Activated naive CD8-positive, alpha-beta T cell treated with anti-CD3 and anti-CD28 coated beads, Interleukin-2, amount 50 U/mL, for 24 hours (primary cell): ENCODE results near the gene SLIT3.

ENCODE experiments used
- ATAC-seq: fragments of 150-1000 bp; cut with Tn5 transposase; one replicate; pipeline ENCODE4 v1.10.0; 2021
- DNase-seq: peaks from one replicate; pipeline ENCODE4 v3.0.0; 2021
- H3K27ac Mint-ChIP-seq: one replicate; pipeline ENCODE4 v1.8.0; 2021; ENCODE audit warnings: mild to moderate bottlenecking, mixed read lengths
- H3K27me3 Mint-ChIP-seq: one replicate; pipeline ENCODE4 v1.8.0; 2021; ENCODE audit warnings: mixed read lengths
- H3K36me3 Mint-ChIP-seq: one replicate; pipeline ENCODE4 v1.8.0; 2021; ENCODE audit warnings: low read depth, mixed read lengths
- H3K4me1 Mint-ChIP-seq: one replicate; pipeline ENCODE4 v1.8.0; 2021; ENCODE audit warnings: mixed read lengths
- H3K4me3 Mint-ChIP-seq: one replicate; pipeline ENCODE4 v1.8.0; 2021; ENCODE audit warnings: mild to moderate bottlenecking, moderate library complexity, mixed read lengths
- H3K9me3 Mint-ChIP-seq: one replicate; pipeline ENCODE4 v1.8.0; 2021; ENCODE audit warnings: mixed read lengths

SLIT3 gene

DNA sequence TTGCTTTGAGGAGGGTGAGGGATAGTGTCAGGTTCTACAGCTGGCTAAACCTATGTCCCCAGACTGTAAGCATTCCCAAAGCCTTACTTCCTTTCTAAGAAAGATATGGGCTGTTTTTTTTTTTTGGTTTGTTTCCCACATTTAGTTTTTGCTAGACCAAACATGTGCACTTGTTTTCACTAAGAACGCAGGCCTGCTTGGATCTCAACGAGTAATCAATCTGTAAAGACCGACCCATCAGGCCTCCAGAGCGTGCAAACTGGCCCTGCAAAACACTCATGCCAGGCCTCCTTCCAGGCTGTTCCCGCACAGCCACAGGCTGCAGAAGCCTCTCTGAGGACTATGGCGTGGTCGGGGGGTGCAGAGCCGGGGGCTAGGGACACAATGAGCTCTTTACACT, 416.9 kb downstream of the SLIT3 start:
- H3K4me3 Mint-ChIP-seq: no peak overlapping the region
- H3K9me3 Mint-ChIP-seq: no peaks in the 10 kb centered on the region
- ATAC-seq (no peak), DNase-seq (no peak)
- H3K4me1 Mint-ChIP-seq: no peaks in the 10 kb centered on the region
- no peak overlapping the region for H3K27ac Mint-ChIP-seq
- H3K36me3 Mint-ChIP-seq: no peaks in the 10 kb centered on the region
- peaks cover 4% of the 10 kb centered on the region for H3K27me3 Mint-ChIP-seq

DNA sequence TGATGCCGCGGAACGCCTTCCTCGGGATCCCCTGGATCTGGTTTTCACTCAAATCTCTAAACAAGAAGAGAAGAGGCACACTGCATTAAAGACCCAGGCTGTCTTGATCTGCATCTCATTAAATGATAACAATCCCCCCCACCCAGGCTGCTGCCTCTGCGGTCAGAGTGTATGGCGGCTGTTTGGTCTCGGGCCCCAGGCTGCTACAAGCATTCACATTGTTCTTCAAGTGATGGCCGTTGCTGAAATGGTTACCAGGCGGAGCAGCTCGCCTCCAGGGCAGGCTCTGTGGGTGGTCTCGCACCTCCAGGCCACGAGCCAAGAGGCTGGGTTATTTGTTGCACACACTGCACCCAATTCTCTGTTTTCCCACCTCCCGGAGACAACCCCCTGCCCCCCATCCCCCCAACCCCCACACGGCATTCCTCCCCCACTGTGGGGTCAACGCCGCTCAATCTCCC, 417.6 kb downstream of the SLIT3 start:
- Mint-ChIP-seq H3K27me3 (peaks cover 4% of the 10 kb centered on the region), H3K36me3 (no peaks in the 10 kb centered on the region), H3K9me3 (no peaks in the 10 kb centered on the region), H3K4me1 (no peaks in the 10 kb centered on the region), H3K27ac (no peak overlapping the region), H3K4me3 (no peak overlapping the region)
- no peak for DNase-seq
- ATAC-seq: no peak

DNA sequence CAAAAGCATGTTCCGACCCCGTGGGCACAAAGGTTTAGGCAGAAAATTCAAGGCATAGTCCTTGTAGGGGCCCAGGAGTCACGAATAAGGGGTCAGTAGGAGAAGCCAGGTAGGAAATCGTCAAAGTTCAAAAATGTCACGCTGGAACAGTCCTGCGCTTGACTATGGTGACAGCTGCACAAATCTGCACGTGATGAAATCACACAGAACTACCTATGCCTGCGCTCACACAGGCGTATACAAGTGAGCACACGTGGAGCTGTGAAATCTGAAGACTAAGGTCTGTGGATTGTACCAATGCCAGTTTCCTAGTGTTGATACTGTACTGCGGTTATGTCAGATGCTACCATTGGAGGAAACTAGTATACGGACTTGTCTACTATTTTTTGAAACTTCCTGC, 418.7 kb downstream of the SLIT3 start:
- H3K27me3 Mint-ChIP-seq: peaks cover 7% of the 10 kb centered on the region
- no peaks in the 10 kb centered on the region for H3K4me1 Mint-ChIP-seq
- no peak overlapping the region for H3K27ac Mint-ChIP-seq
- DNase-seq (no peak), ATAC-seq (no peak)
- no peaks in the 10 kb centered on the region for H3K36me3 Mint-ChIP-seq
- no peak overlapping the region for H3K4me3 Mint-ChIP-seq
- no peaks in the 10 kb centered on the region for H3K9me3 Mint-ChIP-seq

DNA sequence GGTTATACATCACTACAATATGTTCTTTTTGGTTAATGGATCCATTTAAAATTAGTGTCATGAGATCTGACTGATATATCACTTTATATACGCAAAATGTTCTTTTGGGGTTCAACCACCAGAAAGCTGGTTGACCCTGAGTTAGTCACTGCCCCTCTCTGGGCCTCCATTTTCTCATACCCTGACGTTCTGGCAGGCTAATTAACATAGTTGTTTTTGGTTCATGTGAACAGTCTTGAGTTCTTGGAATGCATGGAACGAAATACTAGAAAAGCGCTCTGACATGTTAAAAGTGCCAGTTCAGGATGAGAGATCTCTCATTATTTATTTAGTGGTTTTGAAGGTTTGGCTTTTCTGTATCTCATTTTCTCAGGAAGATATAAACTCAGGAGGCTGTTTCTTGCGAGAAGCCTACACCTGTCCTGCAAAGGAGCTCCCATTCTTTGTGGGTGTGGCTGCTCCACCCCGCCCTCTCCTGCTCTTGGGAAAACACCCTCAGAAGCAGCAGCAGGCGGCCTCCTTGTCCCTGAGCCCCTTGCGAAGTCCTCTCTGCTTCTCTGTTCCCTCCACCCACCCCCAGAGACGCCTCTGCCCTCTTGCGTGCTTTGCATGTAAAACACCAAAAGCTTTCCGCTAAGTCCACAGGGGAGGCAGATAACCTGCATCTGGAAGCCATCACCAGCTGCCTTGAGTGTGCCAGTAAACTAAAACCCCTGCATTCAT, 419.4 kb downstream of the SLIT3 start:
- no peaks in the 10 kb centered on the region for H3K4me1 Mint-ChIP-seq
- no peak overlapping the region for H3K4me3 Mint-ChIP-seq
- ATAC-seq (no peak), DNase-seq (no peak)
- H3K27me3 Mint-ChIP-seq: peaks cover 11% of the 10 kb centered on the region
- H3K27ac Mint-ChIP-seq: no peak overlapping the region
- no peaks in the 10 kb centered on the region for H3K36me3 Mint-ChIP-seq
- no peaks in the 10 kb centered on the region for H3K9me3 Mint-ChIP-seq

DNA sequence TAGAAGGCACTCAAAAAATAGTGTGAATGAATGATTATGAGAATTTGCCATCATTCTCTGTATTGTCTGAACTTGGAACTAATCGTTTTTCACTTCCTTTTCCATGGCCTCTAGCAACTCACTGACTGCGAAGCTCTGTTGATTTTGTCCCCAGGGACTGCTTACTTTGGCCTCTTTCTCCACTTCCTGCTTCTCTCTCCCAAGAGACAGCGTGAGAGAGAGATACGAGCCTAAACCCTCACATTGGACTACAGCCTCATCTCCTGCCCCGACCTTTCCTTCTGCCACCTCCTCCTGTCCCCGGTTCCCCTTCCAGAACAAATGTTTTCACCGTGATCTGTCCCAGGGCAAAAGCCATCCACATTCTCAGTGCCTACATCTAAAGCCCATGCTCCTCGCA, 421.0 kb downstream of the SLIT3 start:
- Mint-ChIP-seq H3K4me1 (no peaks in the 10 kb centered on the region), H3K4me3 (no peak overlapping the region), H3K36me3 (no peaks in the 10 kb centered on the region), H3K27me3 (peaks cover 24% of the 10 kb centered on the region), H3K27ac (no peak overlapping the region), H3K9me3 (no peaks in the 10 kb centered on the region)
- ATAC-seq (no peak), DNase-seq (no peak)

DNA sequence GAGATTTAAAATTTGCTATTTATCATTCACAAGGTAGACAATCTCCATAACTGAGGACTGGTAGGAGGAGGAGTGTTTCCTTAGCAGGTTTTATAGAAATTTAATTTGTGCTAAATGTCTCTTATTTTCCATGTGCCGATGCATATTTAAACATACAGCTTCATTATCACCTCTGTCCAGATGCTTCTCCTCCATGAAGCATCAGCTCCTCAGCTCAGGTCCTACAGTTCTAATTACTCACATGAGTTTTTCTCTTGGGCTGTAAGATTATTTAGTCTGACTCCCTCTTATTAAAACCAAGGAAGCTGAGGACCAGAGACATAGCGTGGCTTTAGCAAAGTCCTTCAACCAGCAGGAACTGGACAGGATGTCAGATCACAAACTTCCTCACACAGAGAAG, 421.6 kb downstream of the SLIT3 start:
- Mint-ChIP-seq H3K9me3 (no peaks in the 10 kb centered on the region), H3K27ac (no peak overlapping the region), H3K4me3 (no peak overlapping the region), H3K27me3 (peaks cover 28% of the 10 kb centered on the region), H3K4me1 (no peaks in the 10 kb centered on the region), H3K36me3 (no peaks in the 10 kb centered on the region)
- DNase-seq (no peak), ATAC-seq (no peak)

DNA sequence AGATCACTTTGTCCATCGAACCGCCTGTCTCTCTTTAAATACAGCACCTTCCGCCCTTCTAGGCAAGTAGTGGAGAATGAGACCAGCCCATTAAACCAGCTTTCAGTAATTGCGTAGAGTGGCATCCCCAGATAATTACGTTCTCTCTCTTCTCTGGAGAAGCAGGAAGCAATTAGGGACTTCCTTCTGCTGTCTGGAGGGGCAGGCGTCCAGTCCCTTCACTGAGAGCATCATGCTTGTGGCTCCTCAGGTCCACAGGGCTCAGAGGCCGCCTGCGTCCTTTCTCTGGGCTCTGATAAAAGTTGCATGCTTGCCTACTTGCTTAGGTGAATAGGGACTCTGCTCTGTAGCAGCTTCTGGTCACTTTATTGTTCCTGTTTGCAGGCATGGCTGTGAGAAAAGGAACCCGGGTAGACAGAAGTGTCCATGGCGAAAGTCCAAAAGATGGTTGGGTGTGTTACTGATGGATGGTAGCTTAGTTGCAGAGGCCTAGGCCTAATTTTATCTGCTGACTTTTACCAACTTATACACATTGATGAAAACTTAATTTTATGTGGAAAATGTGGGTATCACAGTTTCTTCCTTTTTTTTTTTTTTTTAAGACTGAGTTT, 422.7 kb downstream of the SLIT3 start:
- Mint-ChIP-seq H3K36me3 (no peaks in the 10 kb centered on the region), H3K27me3 (peaks cover 31% of the 10 kb centered on the region), H3K27ac (no peak overlapping the region), H3K4me1 (no peaks in the 10 kb centered on the region), H3K4me3 (no peak overlapping the region), H3K9me3 (no peaks in the 10 kb centered on the region)
- DNase-seq (no peak), ATAC-seq (no peak)

DNA sequence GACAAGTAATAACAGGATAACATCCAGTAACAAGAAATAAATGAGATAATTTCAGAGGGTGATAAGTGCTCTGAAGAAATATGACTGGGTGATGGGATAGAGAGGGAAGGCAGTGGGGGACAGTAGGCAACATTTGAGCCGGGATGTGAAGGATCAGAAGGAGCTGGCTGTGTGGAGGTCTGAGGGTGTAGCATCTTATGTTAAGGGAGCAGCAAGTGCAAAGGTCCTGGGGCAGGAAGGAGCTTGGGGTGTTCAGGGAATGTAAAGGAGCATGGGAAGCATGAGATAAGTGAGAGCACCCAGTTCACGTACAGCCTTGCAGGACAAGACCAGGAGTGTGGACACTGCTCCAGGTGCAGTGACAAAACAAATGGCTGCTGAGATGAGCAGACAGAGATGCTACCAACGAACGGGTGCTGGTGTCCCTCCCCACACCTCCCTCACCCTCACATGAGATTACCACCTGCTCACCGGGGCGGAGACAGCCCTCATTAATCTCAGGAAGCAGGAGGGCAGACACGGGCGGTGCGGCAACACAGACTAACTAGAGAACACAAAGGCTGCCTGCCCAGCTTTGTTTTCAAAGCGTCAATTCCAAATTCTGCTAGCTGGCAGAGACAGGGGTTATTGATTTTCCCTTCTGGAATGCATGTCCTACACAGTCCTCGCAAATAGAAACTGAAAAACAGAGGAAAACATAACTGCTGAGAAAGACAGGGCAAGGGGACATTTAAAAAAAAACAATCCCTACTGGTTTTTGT, 423.6 kb downstream of the SLIT3 start:
- H3K27ac Mint-ChIP-seq: no peak overlapping the region
- H3K36me3 Mint-ChIP-seq: no peaks in the 10 kb centered on the region
- ATAC-seq (no peak), DNase-seq (no peak)
- H3K9me3 Mint-ChIP-seq: no peaks in the 10 kb centered on the region
- H3K27me3 Mint-ChIP-seq: peaks cover 27% of the 10 kb centered on the region
- H3K4me3 Mint-ChIP-seq: no peak overlapping the region
- H3K4me1 Mint-ChIP-seq: peaks cover 2% of the 10 kb centered on the region

DNA sequence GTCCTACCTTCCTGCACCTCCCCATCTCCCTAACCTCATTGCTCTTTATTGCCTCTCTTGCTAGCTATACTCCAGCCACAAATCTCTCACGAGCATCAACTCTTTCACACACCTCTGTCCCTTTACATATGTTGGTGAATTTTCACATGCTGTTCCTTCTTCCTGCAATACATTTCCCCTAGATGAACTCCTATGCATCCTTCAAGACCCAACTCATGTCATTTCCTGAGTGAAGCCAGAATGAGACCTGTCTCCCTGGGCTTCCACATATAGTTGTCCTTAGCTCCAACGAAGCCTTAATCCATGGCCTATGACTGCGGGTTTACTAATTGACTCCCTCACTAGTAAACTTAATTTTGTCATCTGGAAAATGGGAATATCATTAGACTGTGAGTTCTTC, 424.5 kb downstream of the SLIT3 start:
- Mint-ChIP-seq H3K36me3 (no peaks in the 10 kb centered on the region), H3K4me1 (peaks cover 6% of the 10 kb centered on the region), H3K27ac (no peak overlapping the region), H3K27me3 (peaks cover 29% of the 10 kb centered on the region), H3K9me3 (no peaks in the 10 kb centered on the region), H3K4me3 (no peak overlapping the region)
- DNase-seq (no peak), ATAC-seq (no peak)

DNA sequence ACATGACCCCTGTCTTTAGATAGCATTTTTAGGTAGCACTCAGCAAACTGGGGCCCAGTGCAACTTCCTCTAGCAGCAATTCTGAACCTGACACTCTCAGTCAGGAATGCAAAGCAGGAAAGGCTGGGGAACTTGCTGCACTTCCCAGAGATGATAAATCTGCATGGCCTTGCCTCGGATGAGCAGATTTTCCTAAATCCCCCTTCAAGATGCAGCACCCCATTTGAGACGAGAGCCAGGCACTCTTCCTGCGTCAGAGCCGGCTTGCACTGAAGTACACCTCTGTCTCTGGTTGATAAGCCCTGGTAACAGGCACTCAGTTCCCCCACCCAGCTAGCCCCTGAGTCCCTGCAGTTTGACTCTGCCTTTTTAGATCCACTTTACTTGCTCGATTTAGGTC, 425.1 kb downstream of the SLIT3 start:
- Mint-ChIP-seq H3K36me3 (no peaks in the 10 kb centered on the region), H3K27ac (no peak overlapping the region), H3K4me3 (no peak overlapping the region), H3K27me3 (peaks cover 29% of the 10 kb centered on the region), H3K4me1 (peaks cover 6% of the 10 kb centered on the region), H3K9me3 (no peaks in the 10 kb centered on the region)
- DNase-seq (no peak), ATAC-seq (no peak)

DNA sequence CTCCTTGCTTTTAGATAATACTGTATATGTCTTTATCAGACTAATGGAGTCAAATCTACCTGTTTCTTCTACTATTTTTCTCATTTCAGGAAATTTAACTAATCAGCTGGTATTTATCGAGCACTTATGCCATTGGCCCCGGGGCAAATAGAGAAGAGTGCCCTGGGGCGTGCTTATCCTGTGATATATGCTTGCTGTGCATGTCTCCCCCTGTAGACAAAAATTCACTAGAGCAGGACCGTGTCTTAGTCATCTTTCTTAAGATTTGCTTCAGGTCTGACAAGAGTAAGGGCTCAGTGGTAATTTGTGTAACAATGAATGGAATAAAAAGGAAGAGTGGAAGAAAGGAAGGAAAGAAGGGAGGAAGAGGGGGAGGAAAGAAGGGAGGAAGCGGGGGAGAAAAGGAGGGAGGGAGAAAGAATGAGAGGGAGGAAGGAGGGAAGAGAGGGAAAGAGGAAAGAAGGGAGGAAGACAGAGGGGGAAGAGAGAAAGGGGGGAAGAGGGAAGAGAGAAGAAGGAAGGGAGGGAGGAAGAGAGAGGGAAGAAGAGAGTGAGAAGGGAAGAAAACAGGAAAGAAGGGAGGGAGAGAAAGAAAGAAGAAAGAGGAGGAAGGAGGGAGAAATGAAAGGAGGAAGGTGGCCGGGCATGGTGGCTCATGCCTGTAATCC, 426.1 kb downstream of the SLIT3 start:
- no peak overlapping the region for H3K27ac Mint-ChIP-seq
- H3K27me3 Mint-ChIP-seq: peaks cover 29% of the 10 kb centered on the region
- H3K4me3 Mint-ChIP-seq: no peak overlapping the region
- DNase-seq (no peak), ATAC-seq (no peak)
- no peaks in the 10 kb centered on the region for H3K36me3 Mint-ChIP-seq
- H3K4me1 Mint-ChIP-seq: peaks cover 6% of the 10 kb centered on the region
- H3K9me3 Mint-ChIP-seq: no peaks in the 10 kb centered on the region

DNA sequence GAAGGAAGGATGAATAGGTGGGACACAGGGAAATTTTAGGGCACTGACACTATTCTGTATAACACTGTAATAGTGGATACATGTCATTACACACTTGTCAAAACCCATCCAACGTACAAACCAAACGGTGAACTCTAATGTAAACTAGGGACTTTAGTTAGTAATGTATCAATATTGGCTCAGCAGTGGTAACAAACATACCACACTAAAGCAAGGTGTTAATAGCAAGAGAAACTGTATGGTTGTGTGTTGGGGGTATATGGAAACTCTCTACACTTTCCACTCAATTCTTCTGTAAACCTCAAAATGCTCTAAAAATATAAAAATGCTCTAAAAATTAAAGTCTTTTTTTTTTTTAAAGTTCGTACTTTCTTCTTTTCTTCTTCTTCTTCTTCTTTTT, 428.7 kb downstream of the SLIT3 start:
- H3K4me3 Mint-ChIP-seq: no peak overlapping the region
- no peak for ATAC-seq
- peaks cover 6% of the 10 kb centered on the region for H3K4me1 Mint-ChIP-seq
- H3K27me3 Mint-ChIP-seq: peaks cover 26% of the 10 kb centered on the region
- no peak overlapping the region for H3K27ac Mint-ChIP-seq
- DNase-seq: no peak
- no peaks in the 10 kb centered on the region for H3K9me3 Mint-ChIP-seq
- H3K36me3 Mint-ChIP-seq: no peaks in the 10 kb centered on the region

DNA sequence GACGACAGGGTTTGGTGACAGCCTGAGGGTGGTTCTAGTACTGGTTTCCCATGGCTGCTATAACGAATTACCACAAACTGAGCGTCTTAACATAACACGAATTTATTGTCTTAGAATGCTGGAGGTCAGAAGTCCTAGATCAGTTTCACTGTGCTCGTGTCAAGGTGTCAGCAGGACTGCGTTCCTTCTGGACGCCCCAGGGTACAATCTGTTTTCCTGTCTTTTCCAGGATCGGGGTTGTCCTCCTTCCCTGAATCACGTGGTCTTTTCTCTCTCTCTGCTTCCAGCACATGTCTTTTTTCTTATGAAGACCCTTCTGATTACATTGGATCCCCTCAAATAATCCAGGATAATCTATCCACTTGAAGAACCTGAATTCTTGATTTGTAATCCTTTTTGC, 430.0 kb downstream of the SLIT3 start:
- Mint-ChIP-seq H3K4me1 (peaks cover 6% of the 10 kb centered on the region), H3K27ac (no peak overlapping the region), H3K36me3 (no peaks in the 10 kb centered on the region), H3K9me3 (no peaks in the 10 kb centered on the region), H3K27me3 (peaks cover 16% of the 10 kb centered on the region), H3K4me3 (no peak overlapping the region)
- no peak for ATAC-seq
- no peak for DNase-seq

DNA sequence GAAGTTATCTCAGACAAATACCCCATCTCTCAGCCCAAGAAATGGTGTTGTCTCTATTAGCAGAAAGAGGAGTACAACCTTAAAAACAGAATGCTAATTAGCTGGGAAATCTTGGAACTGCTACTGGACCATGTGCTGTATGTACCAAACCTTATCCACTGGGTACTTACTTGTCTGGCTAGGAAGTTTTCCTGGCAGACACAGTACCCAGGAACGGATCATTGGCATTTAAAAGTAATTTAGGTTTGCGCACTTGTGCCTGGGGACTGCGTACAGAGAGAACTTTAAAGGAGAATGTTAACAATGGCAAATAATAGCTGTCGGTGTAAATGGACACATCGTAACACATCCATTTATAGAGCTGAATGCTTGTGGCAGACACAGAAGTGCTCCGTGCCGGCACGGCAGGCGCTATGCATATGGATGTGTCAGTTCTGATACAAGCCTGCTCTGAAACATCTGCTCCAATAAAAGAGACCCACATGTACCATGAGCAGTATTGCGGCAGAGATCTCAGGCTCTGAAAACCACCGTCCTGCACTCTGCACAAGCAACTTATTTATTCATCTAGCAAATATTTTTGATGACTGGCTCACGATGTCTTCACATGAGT, 431.2 kb downstream of the SLIT3 start:
- H3K27ac Mint-ChIP-seq: no peak overlapping the region
- ATAC-seq (no peak), DNase-seq (no peak)
- H3K4me1 Mint-ChIP-seq: peaks cover 6% of the 10 kb centered on the region
- no peaks in the 10 kb centered on the region for H3K36me3 Mint-ChIP-seq
- H3K4me3 Mint-ChIP-seq: no peak overlapping the region
- peaks cover 7% of the 10 kb centered on the region for H3K27me3 Mint-ChIP-seq
- no peaks in the 10 kb centered on the region for H3K9me3 Mint-ChIP-seq
